GM12878 (cell line): ENCODE data around the gene DNAH3. TPM values are rescaled to one million over a fixed set of nuclear protein-coding genes. Genes with fewer than 3 reads are reported as not detected.
"Not testable (repeated sequence)": the region's sequence is repeated elsewhere in the genome, so short reads cannot be mapped to it uniquely, and the experiment has no call there.

Experiments used
- ATAC-seq: fragments of 200-7000 bp; cut with Tn5 transposase; 3 replicates; pipeline ENCODE4 v1.9.1; 2020; ENCODE audit warnings: mild to moderate bottlenecking, moderate library complexity
- BruUV-seq: library from RNA; stranded (reverse); fragments of 400-500 nt; replicated peaks from 2 replicates; lab custom pipeline; 2021; lab: Mats Ljungman, UMichigan
- CTCF ChIA-PET: fragments of 300-600 bp; sonication (Branson Sonifier 250); formaldehyde crosslinking; extraction: SDS; loops from one replicate; lab custom pipeline; 2021; ENCODE audit warnings: inconsistent platforms; lab: Yijun Ruan, JAX
- POLR2A ChIA-PET: fragments of 350-600 bp; formaldehyde crosslinking; extraction: SDS; loops from one replicate; lab custom pipeline; 2021; ENCODE audit warnings: inconsistent platforms; lab: Charles Lee
- RAD21 ChIA-PET: fragments of 300-600 bp; sonication (Branson Sonifier 250); formaldehyde crosslinking; loops from one replicate; lab custom pipeline; 2023; ENCODE audit warnings: antibody characterized with exemption; ENCODE audit not compliant: unreplicated experiment; lab: Charles Lee
- SMC1A ChIA-PET: fragments of 300-600 bp; sonication (Branson Sonifier 250); formaldehyde crosslinking; loops from one replicate; lab custom pipeline; 2023; ENCODE audit not compliant: unreplicated experiment, uncharacterized antibody; lab: Charles Lee
- DNase-seq: peaks from one replicate; pipeline ENCODE4 v3.0.0-alpha.2; 2011; ENCODE audit warnings: low read depth, low spot score
- FAIRE-seq: peaks from 3 replicates; lab custom pipeline; 2011; peaks lifted over from hg19 to GRCh38; lab: Jason Lieb, UNC
- H2AFZ ChIP-seq: 2 replicates; pipeline ENCODE4 v1.6.0; 2011; ENCODE audit warnings: low read depth, low read length, control low read depth; ENCODE audit not compliant: control insufficient read depth
- H3K27ac ChIP-seq: 2 replicates; pipeline ENCODE4 v1.5.1; 2011; ENCODE audit warnings: control low read depth; ENCODE audit not compliant: control insufficient read depth, insufficient read depth
- H3K27me3 ChIP-seq, 2 experiments: replicated peaks in 1 of 2; 2 replicates each; pipeline versions ENCODE4 v1.6.0 to v1.6.1; 2011; ENCODE audit warnings: low read length in 1 of 2; ENCODE audit not compliant: control insufficient read depth in 2 of 2, insufficient read depth in 2 of 2
- H3K36me3 ChIP-seq, 2 experiments: 2 replicates each; pipeline ENCODE4 v1.5.1; 2011; ENCODE audit warnings: low read length in 1 of 2; ENCODE audit not compliant: control insufficient read depth in 2 of 2, insufficient read depth in 2 of 2
- H3K4me1 ChIP-seq: 2 replicates; pipeline ENCODE4 v1.6.1; 2011; ENCODE audit warnings: mild to moderate bottlenecking, low read length, moderate library complexity, mixed read lengths; ENCODE audit not compliant: control insufficient read depth, insufficient read depth
- H3K4me2 ChIP-seq: 2 replicates; pipeline ENCODE4 v1.6.0; 2011; ENCODE audit warnings: control low read depth; ENCODE audit not compliant: control insufficient read depth, insufficient read depth
- H3K4me3 ChIP-seq: fragments of 200-600 bp; sonication (generic); 2 replicates; pipeline ENCODE4 v1.5.1; 2016
- H3K79me2 ChIP-seq: 2 replicates; pipeline ENCODE4 v1.6.0; 2011; ENCODE audit warnings: low read length; ENCODE audit not compliant: control insufficient read depth, insufficient read depth
- H3K9ac ChIP-seq: 2 replicates; pipeline ENCODE4 v1.8.0; 2011; ENCODE audit warnings: low read length, control low read depth, mixed read lengths; ENCODE audit not compliant: control insufficient read depth, insufficient read depth
- H3K9me3 ChIP-seq: replicated peaks from 3 replicates; pipeline ENCODE4 v1.5.1; 2011; ENCODE audit warnings: mild to moderate bottlenecking, low read length; ENCODE audit not compliant: control insufficient read depth, insufficient read depth
- H4K20me1 ChIP-seq: 2 replicates; pipeline ENCODE4 v1.6.0; 2011; ENCODE audit not compliant: control insufficient read depth, insufficient read depth
- BCL3 ChIP-seq: IDR thresholded peaks from 2 replicates; pipeline ENCODE4 v1.6.1; 2011; ENCODE audit warnings: borderline replicate concordance, low read depth, mild to moderate bottlenecking, moderate library complexity, low read length; ENCODE audit not compliant: insufficient read depth, poor library complexity, severe bottlenecking
- IRF4 ChIP-seq: IDR thresholded peaks from 2 replicates; pipeline ENCODE4 v1.6.1; 2011; ENCODE audit warnings: low read depth, low read length
- KLF5 ChIP-seq: fragments of 450-650 bp; IDR thresholded peaks from 2 replicates; pipeline ENCODE4 v1.6.1; 2014; ENCODE audit warnings: mild to moderate bottlenecking; ENCODE audit not compliant: partially characterized antibody
- LARP7 ChIP-seq: fragments of 450-650 bp; IDR thresholded peaks from 2 replicates; pipeline ENCODE4 v1.6.1; 2017; ENCODE audit warnings: mild to moderate bottlenecking
- NFXL1 ChIP-seq: fragments of 450-650 bp; IDR thresholded peaks from 2 replicates; pipeline ENCODE4 v1.6.1; 2017; ENCODE audit warnings: antibody characterized with exemption, mild to moderate bottlenecking, borderline replicate concordance
- NR2C1 ChIP-seq: fragments of 450-650 bp; IDR thresholded peaks from 2 replicates; pipeline ENCODE4 v1.6.1; 2017; ENCODE audit warnings: antibody characterized with exemption, mild to moderate bottlenecking, moderate library complexity
- POLR2AphosphoS2 ChIP-seq: IDR thresholded peaks from 2 replicates; pipeline ENCODE4 v1.6.1; 2011; ENCODE audit warnings: low read depth, mild to moderate bottlenecking, low read length, improper control_type of control experiment, moderate library complexity
- RBBP5 ChIP-seq: fragments of 200-600 bp; sonication (generic); conservative IDR thresholded peaks from 2 replicates; pipeline ENCODE4 v1.6.1; 2016
- RELA ChIP-seq: fragments of 450-650 bp; IDR thresholded peaks from 2 replicates; pipeline ENCODE4 v1.8.0; 2014; ENCODE audit warnings: borderline replicate concordance; ENCODE audit not compliant: partially characterized antibody
- SIX5 ChIP-seq: IDR thresholded peaks from 2 replicates; pipeline ENCODE4 v1.6.1; 2011; ENCODE audit warnings: mild to moderate bottlenecking, low read depth, low read length, moderate library complexity; ENCODE audit not compliant: severe bottlenecking
- SRF ChIP-seq, 2 experiments: IDR thresholded peaks; 2 replicates each; pipeline ENCODE4 v1.6.1; 2011; ENCODE audit warnings: low read depth in 2 of 2, low read length in 2 of 2, mild to moderate bottlenecking in 1 of 2, moderate library complexity in 1 of 2
- STAT3 ChIP-seq: IDR thresholded peaks from 2 replicates; pipeline ENCODE4 v1.6.1; 2011; ENCODE audit warnings: low read depth, low read length, improper control_type of control experiment
- TBL1XR1 ChIP-seq: IDR thresholded peaks from 2 replicates; pipeline ENCODE4 v1.6.1; 2012; ENCODE audit warnings: low read depth, low read length, improper control_type of control experiment
- WGBS: methylation state at CpG from one replicate; pipeline ENCODE4 v1.1.6; 2016; ENCODE audit warnings: low lambda C conversion rate; ENCODE audit not compliant: insufficient replicate concordance, insufficient coverage; ENCODE audit errors: missing lambda C conversion rate; 5-methylcytosine and 5-hydroxymethylcytosine counted together
- in situ Hi-C: fragments of 300-500 bp; cut with MboI; formaldehyde crosslinking; loops from 9 replicates; pipeline ENCODE4 v1.14.3; 2018; ENCODE audit warnings: mixed read lengths
- intact Hi-C: fragments of 100-400 bp; cut with micrococcal nuclease; formaldehyde crosslinking; loops from one replicate; pipeline ENCODE4 v1.14.2; 2022; ENCODE audit not compliant: unreplicated experiment
- polyA plus RNA-seq, 11 experiments: library from polyadenylated mRNA; depleted of rRNA in 4 of 11; unstranded in 6 of 11; stranded (reverse) in 5 of 11; fragments of >200 nt; fragmentation: Nextera tagmentation in 4 of 11; fragmentation: Illumina TruSeq in 1 of 11; extraction: Ambion mirVana in 4 of 11; extraction: Trizol in 1 of 11; gene quantifications; 1 replicate in 1 of 11; 2 replicates in 10 of 11; pipeline versions ENCODE4 v1.2.1 to v1.2.3, GENCODE V29; 2011 to 2016; ENCODE audit warnings: inconsistent platforms in 2 of 11, missing spikeins in 2 of 11, low read depth in 1 of 11
- total RNA-seq, 4 experiments: library from RNA; depleted of rRNA in 3 of 4; stranded (reverse); fragments of >200 nt in 3 of 4; fragmentation: Illumina TruSeq in 1 of 4; extraction: Trizol in 1 of 4; gene quantifications; 2 replicates each; pipeline versions ENCODE4 v1.2.1 to v1.2.3, GENCODE V29; 2013 to 2021

DNAH3 gene
- total and polyA plus RNA-seq, 10 of the 15 experiments (the other 5 are each of a cell fraction or from before 2014, with no cell fraction given), result under 0.01 to 0.04 (median 0.04) TPM; not detected in 5

GRCh38 chr16:21056396-21056795 lies 94.2 kb downstream of the DNAH3 start (continued):
- TF ChIP-seq BCL3 (no peak), TBL1XR1 (no peak)
- TF ChIP-seq, all 136 proteins: peak for 0

- H2AFZ ChIP-seq, RAD21 ChIA-PET, H3K4me2 ChIP-seq, H3K9me3 ChIP-seq, H4K20me1 ChIP-seq, intact Hi-C loops, DNase-seq, SMC1A ChIA-PET, FAIRE-seq, H3K27me3 ChIP-seq, H3K27ac ChIP-seq, H3K9ac ChIP-seq, H3K4me3 ChIP-seq, BruUV-seq, H3K4me1 ChIP-seq, ATAC-seq, H3K79me2 ChIP-seq, in situ Hi-C loops, POLR2A ChIA-PET, H3K36me3 ChIP-seq: not testable (repeated sequence)
- 4% methylated on average over 4 of the region's 4 CpGs for WGBS
- CTCF ChIA-PET, result interaction anchor here (0.6 to 0.8 kb wide), 2 partner anchors 21 to 98 kb away, joined by 3 read pairs; no protein-coding TSS in a partner anchor
These were observed 94.9 kb downstream of the DNAH3 start for GRCh38 chr16:21055738-21056137.

- intact Hi-C loops (no loop called here), in situ Hi-C loops (no loop called here)
- RAD21 ChIA-PET, result no interaction called here
- no peak overlapping the region for H3K9ac ChIP-seq
- DNase-seq (no peak), ATAC-seq (no peak), FAIRE-seq (no peak)
- no peak overlapping the region for H3K4me3 ChIP-seq
- no TSS peak for BruUV-seq
- WGBS, result 53% methylated on average over 1 of the region's 1 CpG
- SMC1A ChIA-PET, result no interaction called here
- POLR2A ChIA-PET, result no interaction called here
- CTCF ChIA-PET, result interaction anchor here (1.8 kb wide), 1 partner anchor 8 kb away, joined by 5 read pairs; no protein-coding TSS in a partner anchor
- H3K79me2 ChIP-seq, result no peaks in the 10 kb centered on the region
- H3K9me3 ChIP-seq, result no peaks in the 10 kb centered on the region
- H3K36me3 ChIP-seq, result no peaks in the 10 kb centered on the region
- no peaks in the 10 kb centered on the region; a peak in 2 of 4 replicates for H3K27me3 ChIP-seq
- no peaks in the 10 kb centered on the region for H4K20me1 ChIP-seq
- no peak overlapping the region for H3K4me2 ChIP-seq
- no peaks in the 10 kb centered on the region for H3K4me1 ChIP-seq
- no peak overlapping the region for H3K27ac ChIP-seq
- no peak overlapping the region for H2AFZ ChIP-seq
- no peak for TF ChIP-seq SIX5
- no peak for TF ChIP-seq POLR2AphosphoS2
- TF ChIP-seq LARP7, result no peak
- no peak for TF ChIP-seq SRF (IDR thresholded peaks at IDR 0.05; ENCODE audit: low read depth in 2 of 2, low read length in 2 of 2)
- TF ChIP-seq RBBP5, result no peak
- no peak for TF ChIP-seq NFXL1
- TF ChIP-seq KLF5, result no peak
- no peak for TF ChIP-seq NR2C1
- no peak for TF ChIP-seq IRF4
- TF ChIP-seq RELA, result no peak
- no peak for TF ChIP-seq STAT3
These were observed 97.1 kb downstream of the DNAH3 start for GRCh38 chr16:21053590-21053989.
